Activated T-helper 17 cell treated with anti-CD3 and anti-CD28 coated beads, Interleukin-2, amount 50 U/mL, for 72 hours (primary cell): ENCODE measurements around the gene LYRM2. TPM values are rescaled to one million over a fixed set of nuclear protein-coding genes. Genes with fewer than 3 reads are reported as not detected.

ENCODE experiments used
- ATAC-seq: fragments of 150-1000 bp; cut with Tn5 transposase; replicated peaks from 2 replicates; pipeline ENCODE4 v1.10.0; 2021; ENCODE audit warnings: mild to moderate bottlenecking, moderate library complexity
- H3K27ac Mint-ChIP-seq: one replicate; pipeline ENCODE4 v1.8.0; 2022; ENCODE audit warnings: mixed read lengths
- H3K27me3 Mint-ChIP-seq: one replicate; pipeline ENCODE4 v1.8.0; 2022; ENCODE audit warnings: mixed read lengths
- H3K36me3 Mint-ChIP-seq: one replicate; pipeline ENCODE4 v1.8.0; 2022; ENCODE audit warnings: low read depth, mild to moderate bottlenecking, mixed read lengths
- H3K4me1 Mint-ChIP-seq: one replicate; pipeline ENCODE4 v1.8.0; 2022; ENCODE audit warnings: mixed read lengths
- H3K4me3 Mint-ChIP-seq: one replicate; pipeline ENCODE4 v1.8.0; 2022; ENCODE audit warnings: mild to moderate bottlenecking, mixed read lengths
- H3K9me3 Mint-ChIP-seq: one replicate; pipeline ENCODE4 v1.8.0; 2022; ENCODE audit warnings: mixed read lengths
- total RNA-seq, 2 donors: library from RNA; stranded (reverse); gene quantifications; one replicate each; pipeline ENCODE4 v1.2.3, GENCODE V29; 2022

LYRM2 gene
- total RNA-seq, 2 donors from 2014 or later, result 22.5 to 30.7 TPM

DNA sequence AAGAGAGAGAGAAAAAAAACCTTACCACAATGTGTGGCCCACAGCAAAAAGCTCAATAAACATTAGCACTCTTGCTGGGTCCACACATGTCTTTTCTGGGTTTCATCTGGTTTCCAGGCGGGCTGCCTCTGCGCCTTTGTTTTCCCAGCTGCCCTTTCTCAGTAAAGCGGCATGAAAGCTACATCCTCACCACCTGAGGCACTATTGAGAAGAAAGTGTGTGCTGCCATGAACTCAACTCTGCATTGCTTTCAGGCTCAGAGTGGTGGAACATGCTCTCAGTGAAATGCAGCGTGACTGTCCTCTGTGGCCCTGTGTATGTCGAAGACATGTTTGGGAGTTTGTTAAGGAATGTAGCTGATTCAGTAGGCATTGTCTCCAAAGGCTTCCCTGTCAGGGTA is 102.3 kb downstream of the LYRM2 start:
- Mint-ChIP-seq H3K27me3 (no peaks in the 10 kb centered on the region), H3K27ac (no peak overlapping the region), H3K9me3 (no peaks in the 10 kb centered on the region), H3K4me3 (no peak overlapping the region), H3K36me3 (no peaks in the 10 kb centered on the region), H3K4me1 (no peaks in the 10 kb centered on the region)
- no peak for ATAC-seq

DNA sequence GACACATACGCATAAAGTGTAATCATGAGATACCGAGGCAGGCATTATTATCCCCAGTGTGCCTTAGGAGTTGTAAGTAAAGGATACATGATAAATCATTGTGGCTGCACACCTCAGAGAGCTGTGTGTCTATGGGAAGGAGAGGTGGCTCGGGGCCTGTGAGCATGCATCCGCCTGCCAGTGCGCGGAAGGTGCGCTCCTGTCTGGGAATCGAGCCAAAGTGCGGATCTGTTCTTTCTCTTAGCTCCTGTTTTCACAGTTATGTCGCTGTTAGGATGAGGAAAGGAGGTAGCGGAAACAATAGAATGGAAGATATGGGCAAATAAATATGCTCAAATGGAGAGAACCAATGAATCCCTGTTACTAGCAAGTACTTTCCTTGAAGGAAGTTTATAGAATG is 107.6 kb downstream of the LYRM2 start:
- Mint-ChIP-seq H3K27me3 (no peaks in the 10 kb centered on the region), H3K4me1 (peaks cover 4% of the 10 kb centered on the region), H3K36me3 (no peaks in the 10 kb centered on the region), H3K4me3 (no peak overlapping the region), H3K27ac (no peak overlapping the region), H3K9me3 (no peaks in the 10 kb centered on the region)
- ATAC-seq, result no peak

DNA sequence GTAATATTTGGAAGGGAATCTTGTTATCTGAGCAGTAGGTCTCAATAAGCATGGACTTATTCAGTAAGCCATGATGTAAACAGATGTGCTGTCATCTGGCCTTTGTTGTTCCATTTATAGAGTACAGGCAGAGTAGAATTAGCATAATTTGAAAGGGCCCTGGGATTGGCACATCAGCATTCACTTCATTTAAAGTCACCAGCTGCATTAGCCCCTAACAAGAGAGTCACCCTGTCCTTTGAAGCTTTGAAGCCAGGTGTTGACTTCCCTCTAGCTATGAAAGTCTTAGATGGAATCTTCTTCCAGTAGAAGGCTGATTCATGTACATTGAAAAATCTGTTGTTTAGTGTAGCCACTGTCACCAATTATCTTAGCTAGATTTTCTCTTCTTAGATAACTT is 109.7 kb downstream of the LYRM2 start:
- no peak for ATAC-seq
- Mint-ChIP-seq H3K27me3 (no peaks in the 10 kb centered on the region), H3K4me1 (peaks cover 4% of the 10 kb centered on the region), H3K36me3 (no peaks in the 10 kb centered on the region), H3K9me3 (no peaks in the 10 kb centered on the region), H3K4me3 (no peak overlapping the region), H3K27ac (no peak overlapping the region)

DNA sequence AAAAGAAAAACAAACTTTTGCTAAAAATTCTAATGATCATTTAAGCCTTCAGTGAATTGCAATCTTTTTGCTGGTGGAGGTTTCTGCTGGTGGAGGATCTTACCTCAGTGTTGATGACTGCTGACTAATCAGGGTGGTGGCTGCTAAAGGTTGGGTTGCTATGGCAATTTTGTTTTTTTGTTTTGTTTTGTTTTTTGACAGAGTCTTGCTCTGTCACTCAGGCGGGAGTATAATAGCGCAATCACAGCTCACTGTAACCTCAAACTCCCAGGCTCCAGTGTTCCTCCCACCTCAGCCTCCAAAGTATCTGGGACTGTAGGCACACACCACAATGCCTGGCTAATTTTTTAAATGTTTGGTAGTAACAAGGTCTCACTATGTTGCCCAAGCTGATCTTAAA is 110.9 kb downstream of the LYRM2 start:
- no peak overlapping the region for H3K4me3 Mint-ChIP-seq
- H3K9me3 Mint-ChIP-seq, result no peaks in the 10 kb centered on the region
- H3K27me3 Mint-ChIP-seq, result no peaks in the 10 kb centered on the region
- H3K36me3 Mint-ChIP-seq, result no peaks in the 10 kb centered on the region
- ATAC-seq, result peak; percentile 55
- peaks cover 4% of the 10 kb centered on the region for H3K4me1 Mint-ChIP-seq
- no peak overlapping the region for H3K27ac Mint-ChIP-seq

DNA sequence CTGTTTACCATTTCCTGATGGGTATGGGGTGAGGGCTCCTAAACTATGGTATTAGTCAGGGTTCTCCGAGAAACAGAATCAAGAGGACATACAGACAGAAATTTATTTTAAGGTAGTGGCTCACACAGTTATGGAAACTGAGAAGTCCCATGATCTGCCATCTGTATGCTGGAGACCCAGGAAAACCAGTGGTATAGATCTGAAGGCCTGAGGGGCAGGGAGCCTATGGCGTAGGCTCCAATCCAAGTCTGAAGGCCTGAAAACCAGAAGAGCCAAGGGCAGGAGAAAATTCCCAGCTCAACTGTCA is 112.0 kb downstream of the LYRM2 start:
- H3K27me3 Mint-ChIP-seq, result no peaks in the 10 kb centered on the region

DNA sequence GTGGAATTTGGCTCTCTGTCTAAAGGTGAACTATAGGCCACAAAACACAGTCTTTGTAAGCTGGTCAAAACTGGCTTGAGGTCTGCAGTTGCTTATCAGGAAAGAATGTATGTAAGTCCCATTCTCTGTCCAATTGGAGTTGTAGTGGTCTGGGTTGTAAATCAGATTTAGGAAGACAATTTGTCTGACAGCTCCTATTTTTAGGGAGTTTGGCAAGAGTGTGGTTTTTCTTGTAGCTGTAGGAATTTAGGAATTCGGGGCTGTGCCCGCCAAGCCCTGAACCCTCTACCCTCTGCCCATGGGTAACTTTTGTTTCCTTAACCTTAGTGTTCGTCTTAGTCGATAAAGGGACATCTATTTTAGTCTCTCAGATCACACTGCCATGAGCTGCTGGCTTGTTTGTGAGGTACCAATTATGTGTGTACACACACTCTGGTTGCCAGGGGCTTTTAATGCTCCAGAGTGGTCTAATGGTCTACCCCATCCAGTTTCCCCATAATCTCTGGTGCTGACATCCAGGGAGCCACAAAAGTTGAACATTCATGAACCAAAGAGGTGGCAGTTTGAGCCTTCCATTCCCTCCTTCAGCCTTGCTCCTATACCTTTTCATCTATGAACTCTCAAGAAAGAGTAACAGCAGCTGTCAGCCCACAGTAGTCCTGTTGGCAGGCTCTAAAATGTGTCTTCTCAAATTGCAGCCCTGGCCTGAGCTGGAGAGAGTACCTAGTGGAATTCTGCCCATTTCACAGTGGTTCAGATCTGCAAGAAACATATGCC is 112.6 kb downstream of the LYRM2 start:
- ATAC-seq, result no peak
- Mint-ChIP-seq H3K4me1 (peaks cover 4% of the 10 kb centered on the region), H3K4me3 (no peak overlapping the region)

More for the DNA sequence above, 112.0 kb downstream of the LYRM2 start:
- H3K36me3 Mint-ChIP-seq, result no peaks in the 10 kb centered on the region
- H3K9me3 Mint-ChIP-seq, result no peaks in the 10 kb centered on the region
- ATAC-seq, result no peak
- H3K4me1 Mint-ChIP-seq, result peaks cover 4% of the 10 kb centered on the region
- no peak overlapping the region for H3K27ac Mint-ChIP-seq
- H3K4me3 Mint-ChIP-seq, result no peak overlapping the region

DNA sequence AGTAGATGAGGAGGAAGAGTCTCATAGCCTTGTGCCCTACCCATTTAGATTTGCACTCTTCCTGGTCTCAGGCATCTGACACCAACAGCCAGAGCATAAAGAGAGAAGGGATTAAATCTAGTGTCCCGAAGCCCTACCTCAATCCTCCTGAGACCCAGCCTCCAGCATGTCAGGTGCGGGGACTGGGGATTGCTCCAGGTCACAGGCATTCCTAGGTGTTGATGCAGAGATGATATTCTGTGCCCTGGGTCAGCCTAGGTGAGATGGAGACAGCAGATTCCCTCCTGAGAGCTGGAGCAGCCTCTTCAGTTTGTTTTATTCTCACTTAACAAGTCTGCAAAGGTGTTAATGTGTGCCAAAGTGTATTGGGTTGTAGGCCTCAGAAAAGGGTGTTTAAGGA is 115.8 kb downstream of the LYRM2 start:
- H3K36me3 Mint-ChIP-seq, result no peaks in the 10 kb centered on the region
- no peak overlapping the region for H3K4me3 Mint-ChIP-seq
- H3K9me3 Mint-ChIP-seq, result no peaks in the 10 kb centered on the region
- H3K4me1 Mint-ChIP-seq, result no peaks in the 10 kb centered on the region
- no peak for ATAC-seq
- no peaks in the 10 kb centered on the region for H3K27me3 Mint-ChIP-seq
- no peak overlapping the region for H3K27ac Mint-ChIP-seq

More for the DNA sequence above, 112.6 kb downstream of the LYRM2 start:
- no peaks in the 10 kb centered on the region for H3K36me3 Mint-ChIP-seq
- no peaks in the 10 kb centered on the region for H3K27me3 Mint-ChIP-seq
- H3K9me3 Mint-ChIP-seq, result no peaks in the 10 kb centered on the region
- H3K27ac Mint-ChIP-seq, result no peak overlapping the region

DNA sequence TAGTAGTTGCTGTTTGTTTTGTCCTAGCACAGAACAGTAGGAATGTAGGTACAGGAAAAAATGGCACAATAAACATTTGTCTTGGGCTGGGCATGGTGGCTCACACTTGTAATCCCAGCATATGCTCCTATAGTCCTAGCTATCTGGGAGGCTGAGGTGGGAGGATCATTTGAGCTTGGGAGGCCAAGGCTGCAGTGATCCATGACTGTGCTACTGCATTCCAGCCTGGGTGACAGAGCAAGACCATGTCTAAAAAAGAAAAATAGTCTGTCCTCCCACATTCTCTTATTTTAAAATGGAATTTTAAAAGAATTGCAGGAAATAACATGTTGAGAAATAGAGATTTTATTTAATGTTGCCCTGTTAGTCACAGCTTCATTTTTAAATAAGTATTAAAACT is 117.8 kb downstream of the LYRM2 start:
- H3K27me3 Mint-ChIP-seq, result no peaks in the 10 kb centered on the region
- no peaks in the 10 kb centered on the region for H3K36me3 Mint-ChIP-seq
- H3K4me1 Mint-ChIP-seq, result no peaks in the 10 kb centered on the region
- no peak overlapping the region for H3K4me3 Mint-ChIP-seq
- no peak for ATAC-seq
- H3K27ac Mint-ChIP-seq, result no peak overlapping the region
- H3K9me3 Mint-ChIP-seq, result no peaks in the 10 kb centered on the region

DNA sequence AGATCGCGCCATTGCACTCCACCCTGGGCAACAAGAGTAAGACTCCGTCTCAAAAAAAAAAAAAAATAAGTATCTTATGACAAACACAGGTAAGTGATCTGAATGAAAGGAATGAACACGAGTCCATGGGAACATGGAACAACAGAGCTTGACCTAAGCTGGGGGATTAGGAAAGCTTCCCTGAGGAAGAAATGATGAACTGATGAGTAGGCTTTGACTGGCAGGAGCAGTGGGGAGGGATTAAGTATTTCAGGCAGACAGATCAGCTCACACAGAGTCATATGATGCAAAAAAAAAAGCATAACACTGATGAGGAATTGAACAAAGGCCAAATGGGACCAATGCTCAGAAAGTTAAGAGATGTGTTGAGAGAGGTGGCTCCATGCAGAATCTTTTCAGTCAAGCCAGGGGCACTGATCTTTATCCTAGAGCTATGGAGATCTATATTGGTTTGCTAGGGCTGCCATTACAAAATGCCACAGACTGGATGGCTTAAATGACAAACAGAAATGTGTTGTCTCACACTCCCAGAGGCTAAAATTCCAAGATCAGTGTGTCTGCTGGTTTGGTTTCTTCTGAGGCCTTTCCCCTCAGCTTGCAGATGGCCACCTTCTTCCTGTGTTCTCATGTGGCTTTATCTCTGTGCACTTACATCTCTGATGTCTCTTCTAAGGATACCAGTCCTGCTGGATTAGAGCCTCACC is 120.0 kb downstream of the LYRM2 start:
- Mint-ChIP-seq H3K9me3 (no peaks in the 10 kb centered on the region), H3K36me3 (no peaks in the 10 kb centered on the region), H3K4me1 (no peaks in the 10 kb centered on the region), H3K27ac (no peak overlapping the region), H3K4me3 (no peak overlapping the region), H3K27me3 (no peaks in the 10 kb centered on the region)
- no peak for ATAC-seq

Other genes with a start within 250 kb of the LYRM2 start
- gene RRAGD, start 226.5 kb downstream of the LYRM2 start, total RNA-seq, result 10 to 100 TPM in 1 of 2 donors, 1 to 10 TPM in 1; 8.8 to 22.3 TPM
- gene ANKRD6, start 205.6 kb downstream of the LYRM2 start, total RNA-seq, result 1 to 10 TPM; 1.6 to 3.8 TPM
- 10 to 100 TPM; 54.0 to 66.6 TPM for gene MDN1, start 181.0 kb upstream of the LYRM2 start, total RNA-seq
- gene CASP8AP2, start 191.1 kb upstream of the LYRM2 start, total RNA-seq, result 10 to 100 TPM; 20.4 to 25.6 TPM